ENCODE data around the gene GPR146.

DNA sequence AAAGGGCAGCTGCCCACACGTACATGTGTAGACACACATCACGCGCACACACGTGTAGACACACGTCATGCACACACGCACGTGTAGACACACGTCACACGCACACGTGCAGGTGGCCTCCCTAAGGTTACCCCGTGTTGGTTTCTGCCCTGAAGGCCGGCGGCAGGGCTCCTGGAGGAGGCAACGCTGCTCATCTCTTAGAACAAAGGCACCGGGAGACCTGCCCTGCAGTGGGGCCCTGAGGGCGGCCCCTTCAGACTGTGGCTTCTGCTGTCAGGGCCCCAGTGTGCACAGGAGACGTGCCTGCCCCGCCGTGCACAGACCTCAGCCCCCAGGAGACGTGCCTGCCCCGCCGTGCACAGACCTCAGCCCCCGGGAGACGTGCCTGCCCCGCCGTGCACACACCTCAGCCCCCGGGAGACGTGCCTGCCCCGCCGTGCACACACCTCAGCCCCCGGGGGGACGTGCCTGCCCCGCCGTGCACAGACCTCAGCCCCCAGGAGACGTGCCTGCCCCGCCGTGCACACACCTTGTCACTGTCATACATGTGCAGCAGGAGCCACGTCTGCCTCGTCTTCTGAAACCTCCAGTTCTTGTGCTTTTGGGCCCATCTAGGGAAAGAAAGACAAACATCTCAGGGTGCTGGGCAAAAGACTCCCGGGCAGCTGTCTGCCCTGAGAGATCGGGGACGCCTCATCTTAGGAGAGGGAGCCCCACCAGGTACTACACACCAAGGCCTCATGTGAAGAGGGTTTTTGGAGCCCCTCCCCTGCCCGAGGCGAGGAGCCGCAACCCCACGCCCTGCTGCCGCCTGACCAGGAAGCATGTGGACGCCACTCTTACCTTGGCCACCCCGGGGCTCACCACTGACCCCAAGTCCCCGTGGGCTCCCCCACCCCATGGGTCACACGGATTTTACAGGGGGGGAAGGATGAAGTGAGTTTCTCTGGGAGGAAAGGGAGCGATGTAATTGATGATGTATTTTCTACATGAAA lies 44.1 kb upstream of the GPR146 start:
- TF ChIP-seq, protein P1, sequence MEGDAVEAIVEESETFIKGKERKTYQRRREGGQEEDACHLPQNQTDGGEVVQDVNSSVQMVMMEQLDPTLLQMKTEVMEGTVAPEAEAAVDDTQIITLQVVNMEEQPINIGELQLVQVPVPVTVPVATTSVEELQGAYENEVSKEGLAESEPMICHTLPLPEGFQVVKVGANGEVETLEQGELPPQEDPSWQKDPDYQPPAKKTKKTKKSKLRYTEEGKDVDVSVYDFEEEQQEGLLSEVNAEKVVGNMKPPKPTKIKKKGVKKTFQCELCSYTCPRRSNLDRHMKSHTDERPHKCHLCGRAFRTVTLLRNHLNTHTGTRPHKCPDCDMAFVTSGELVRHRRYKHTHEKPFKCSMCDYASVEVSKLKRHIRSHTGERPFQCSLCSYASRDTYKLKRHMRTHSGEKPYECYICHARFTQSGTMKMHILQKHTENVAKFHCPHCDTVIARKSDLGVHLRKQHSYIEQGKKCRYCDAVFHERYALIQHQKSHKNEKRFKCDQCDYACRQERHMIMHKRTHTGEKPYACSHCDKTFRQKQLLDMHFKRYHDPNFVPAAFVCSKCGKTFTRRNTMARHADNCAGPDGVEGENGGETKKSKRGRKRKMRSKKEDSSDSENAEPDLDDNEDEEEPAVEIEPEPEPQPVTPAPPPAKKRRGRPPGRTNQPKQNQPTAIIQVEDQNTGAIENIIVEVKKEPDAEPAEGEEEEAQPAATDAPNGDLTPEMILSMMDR (IDR thresholded peaks at IDR 0.05; ENCODE audit: insufficient read depth, low read length, poor library complexity, severe bottlenecking) = no peak
- TF ChIP-seq EZH2phosphoT487 (conservative IDR thresholded peaks at IDR 0.05; ENCODE audit: low read length) = no peak
